HCT116 (cell line): ENCODE data around the gene DHRS11. TPM values are rescaled to one million over a fixed set of nuclear protein-coding genes. Genes with fewer than 3 reads are reported as not detected.

Experiments
- ATAC-seq: fragments of 200-7000 bp; cut with Tn5 transposase; 2 replicates; pipeline ENCODE4 v1.9.1; 2020; ENCODE audit warnings: mild to moderate bottlenecking, moderate library complexity
- BruUV-seq: library from RNA; stranded (reverse); fragments of 400-500 nt; replicated peaks from 2 replicates; lab custom pipeline; 2021; lab: Mats Ljungman, UMichigan
- CTCF ChIA-PET: fragments of 300-600 bp; sonication (Branson Sonifier 250); formaldehyde crosslinking; loops from one replicate; lab custom pipeline; 2021; ENCODE audit warnings: antibody characterized with exemption; lab: Charles Lee
- POLR2A ChIA-PET: fragments of 300-600, 350-600 bp; sonication (Branson Sonifier 250); formaldehyde crosslinking; loops from one replicate; lab custom pipeline; 2021; ENCODE audit warnings: antibody characterized with exemption; lab: Charles Lee
- RAD21 ChIA-PET, 2 experiments: fragments of 300-600 bp; sonication (Branson Sonifier 250); formaldehyde crosslinking; loops; one replicate each; lab custom pipeline; 2023; ENCODE audit warnings: low total read pairs in 2 of 2; ENCODE audit not compliant: uncharacterized antibody in 2 of 2, unreplicated experiment in 2 of 2, low non-redundant PET in 1 of 2; lab: Charles Lee
- DNase-seq: peaks from one replicate; pipeline ENCODE4 v3.0.0-alpha.2; 2010; ENCODE audit warnings: low read depth, low spot score
- H2AFZ ChIP-seq: fragments of 200-600 bp; shearing (Covaris generic), sonication (generic); 2 replicates; pipeline ENCODE4 v1.6.1; 2017; ENCODE audit warnings: low read depth, mixed run types, mixed read lengths, antibody characterized with exemption, low read length; ENCODE audit not compliant: poor library complexity, severe bottlenecking
- H3K27ac ChIP-seq: 2 replicates; pipeline ENCODE4 v1.5.1; 2012; ENCODE audit warnings: low read depth, low read length
- H3K27me3 ChIP-seq: fragments of 200-600 bp; sonication (generic); 2 replicates; pipeline ENCODE4 v1.6.1; 2016; ENCODE audit warnings: mixed run types, low read length, mixed read lengths; ENCODE audit not compliant: insufficient read depth
- H3K36me3 ChIP-seq, 2 experiments: fragments of 200-500 bp in 1 of 2; fragments of 200-600 bp in 1 of 2; sonication (Bioruptor generic) in 1 of 2; sonication (generic) in 1 of 2; 2 replicates each; pipeline versions ENCODE4 v1.5.1 to v1.6.1; 2014 to 2016; ENCODE audit warnings: low read length in 2 of 2, inconsistent platforms in 1 of 2, mixed read lengths in 1 of 2, mixed run types in 1 of 2; ENCODE audit not compliant: insufficient read depth in 2 of 2, control insufficient read depth in 1 of 2
- H3K4me1 ChIP-seq, 2 experiments: fragments of 200-600 bp in 1 of 2; sonication (generic) in 1 of 2; 2 replicates each; pipeline versions ENCODE4 v1.5.1 to v1.6.1; 2012 to 2017; ENCODE audit warnings: low read length in 2 of 2, inconsistent platforms in 1 of 2, mild to moderate bottlenecking in 1 of 2, mixed read lengths in 1 of 2, mixed run types in 1 of 2, moderate library complexity in 1 of 2; ENCODE audit not compliant: insufficient read depth in 2 of 2, control insufficient read depth in 1 of 2
- H3K4me2 ChIP-seq: fragments of 200-600 bp; sonication (generic); 2 replicates; pipeline ENCODE4 v1.6.1; 2017; ENCODE audit warnings: mixed run types, low read length, mixed read lengths
- H3K4me3 ChIP-seq, 2 experiments: fragments of 200-600 bp in 1 of 2; sonication (generic) in 1 of 2; replicated peaks in 1 of 2; 2 replicates each; pipeline ENCODE4 v1.5.1; 2011 to 2016; ENCODE audit warnings: low read length in 2 of 2, control low read depth in 1 of 2, low read depth in 1 of 2, mild to moderate bottlenecking in 1 of 2, mixed read lengths in 1 of 2, mixed run types in 1 of 2
- H3K79me2 ChIP-seq: fragments of 200-600 bp; sonication (generic); 2 replicates; pipeline ENCODE4 v1.6.1; 2017; ENCODE audit warnings: mild to moderate bottlenecking, mixed run types, low read length, moderate library complexity, mixed read lengths; ENCODE audit not compliant: insufficient read depth
- H3K9ac ChIP-seq: fragments of 200-600 bp; sonication (generic); 2 replicates; pipeline ENCODE4 v1.6.1; 2016; ENCODE audit warnings: low read length, mixed read lengths
- H3K9me2 ChIP-seq: fragments of 200-600 bp; sonication (generic), shearing (Covaris generic); 2 replicates; pipeline ENCODE4 v1.6.1; 2017; ENCODE audit warnings: mixed run types, mild to moderate bottlenecking, moderate library complexity; ENCODE audit not compliant: insufficient read depth
- H3K9me3 ChIP-seq, 2 experiments: fragments of 200-500 bp in 1 of 2; fragments of 200-600 bp in 1 of 2; sonication (Bioruptor generic) in 1 of 2; sonication (generic) in 1 of 2; 2 replicates each; pipeline ENCODE4 v1.6.1; 2014 to 2017; ENCODE audit warnings: low read length in 2 of 2, mixed read lengths in 2 of 2, inconsistent platforms in 1 of 2, low read depth in 1 of 2, mild to moderate bottlenecking in 1 of 2, mixed run types in 1 of 2, moderate library complexity in 1 of 2; ENCODE audit not compliant: control insufficient read depth in 1 of 2, insufficient read depth in 1 of 2
- H4K20me1 ChIP-seq: fragments of 200-600 bp; sonication (generic), shearing (Covaris generic); 2 replicates; pipeline ENCODE4 v1.6.1; 2017; ENCODE audit warnings: mixed run types, mild to moderate bottlenecking, moderate library complexity; ENCODE audit not compliant: insufficient read depth
- CBX3 ChIP-seq: IDR thresholded peaks from 2 replicates; pipeline ENCODE4 v1.6.1; 2012; ENCODE audit warnings: low read depth
- CEBPB ChIP-seq: IDR thresholded peaks from 2 replicates; pipeline ENCODE4 v1.6.1; 2012; ENCODE audit warnings: low read depth
- CTCF ChIP-seq, 3 experiments: fragments of 200-600 bp in 1 of 3; sonication (generic) in 1 of 3; IDR thresholded peaks in 2 of 3; conservative IDR thresholded peaks in 1 of 3; 2 replicates each; pipeline ENCODE4 v1.5.1; 2012 to 2017; ENCODE audit warnings: low read depth in 2 of 3, low read length in 2 of 3, antibody characterized with exemption in 1 of 3, borderline replicate concordance in 1 of 3, control low read depth in 1 of 3, mild to moderate bottlenecking in 1 of 3, mixed read lengths in 1 of 3, mixed run types in 1 of 3, moderate library complexity in 1 of 3; ENCODE audit not compliant: insufficient read depth in 1 of 3
- EGR1 ChIP-seq: IDR thresholded peaks from 2 replicates; pipeline ENCODE4 v1.6.1; 2012; ENCODE audit warnings: low read depth
- ELF1 ChIP-seq: IDR thresholded peaks from 2 replicates; pipeline ENCODE4 v1.6.1; 2012; ENCODE audit warnings: low read depth, borderline replicate concordance
- EZH2 ChIP-seq: fragments of 200-600 bp; sonication (generic); IDR thresholded peaks from 2 replicates; pipeline ENCODE4 v1.6.1; 2017; ENCODE audit warnings: antibody characterized with exemption, mixed run types
- MAX ChIP-seq: IDR thresholded peaks from 2 replicates; pipeline ENCODE4 v1.6.1; 2012
- POLR2A ChIP-seq: IDR thresholded peaks from 2 replicates; pipeline ENCODE4 v1.7.0; 2011; ENCODE audit warnings: borderline replicate concordance; ENCODE audit not compliant: insufficient read depth, insufficient read length; ENCODE audit errors: extremely low read depth
- POLR2AphosphoS5 ChIP-seq: IDR thresholded peaks from 2 replicates; pipeline ENCODE4 v1.6.1; 2011; ENCODE audit warnings: mild to moderate bottlenecking, low read depth, low read length, moderate library complexity
- RAD21 ChIP-seq: IDR thresholded peaks from 2 replicates; pipeline ENCODE4 v1.6.1; 2012; ENCODE audit warnings: low read depth, mild to moderate bottlenecking
- SRF ChIP-seq: IDR thresholded peaks from 2 replicates; pipeline ENCODE4 v1.6.1; 2012; ENCODE audit warnings: low read depth
- TCF7L2 ChIP-seq: IDR thresholded peaks from 2 replicates; pipeline ENCODE4 v1.7.0; 2011; ENCODE audit warnings: borderline replicate concordance, inconsistent platforms; ENCODE audit not compliant: insufficient read depth, insufficient read length; ENCODE audit errors: extremely low read depth
- YY1 ChIP-seq: IDR thresholded peaks from 2 replicates; pipeline ENCODE4 v1.6.1; 2011; ENCODE audit warnings: low read length, low read depth, moderate library complexity, mild to moderate bottlenecking; ENCODE audit not compliant: insufficient replicate concordance; ENCODE audit errors: extremely low read depth
- ZBTB33 ChIP-seq: IDR thresholded peaks from 2 replicates; pipeline ENCODE4 v1.6.1; 2011; ENCODE audit warnings: mild to moderate bottlenecking, low read length, moderate library complexity; ENCODE audit not compliant: insufficient replicate concordance; ENCODE audit errors: extremely low read depth
- intact Hi-C: fragments of 100-400 bp; cut with micrococcal nuclease; formaldehyde crosslinking; loops from 2 replicates; pipeline ENCODE4 v1.10.0; 2022
- total RNA-seq: library from RNA; stranded (reverse); gene quantifications from one replicate; pipeline ENCODE4 v1.2.1, GENCODE V29; 2021; ENCODE audit not compliant: unreplicated experiment

The DHRS11 gene
- total RNA-seq, 1 experiment from 2014 or later, result 21.5 TPM

GRCh38 chr17:36586138-36586537 is 5.5 kb upstream of the DHRS11 start:
- ChIA-PET POLR2A (no interaction called here), CTCF (no interaction called here), RAD21 (no interaction called here)
- Histone ChIP-seq H3K36me3 (peaks cover 18 to 38% of the 10 kb centered on the region in 2 experiments), H3K9me2 (no peaks in the 10 kb centered on the region), H3K4me2 (no peak overlapping the region), H3K27ac (no peak overlapping the region), H3K79me2 (0 out of 2 replicates have a peak, but pooled peaks cover 8% of the 10 kb centered on the region), H3K4me3 (no peak overlapping the region), H3K4me1 (peaks cover 0 to 3% of the 10 kb centered on the region in 2 experiments; a peak in 2 of 4 replicates), H3K9ac (no peak overlapping the region), H2AFZ (no peak overlapping the region), H3K27me3 (no peaks in the 10 kb centered on the region), H4K20me1 (no peaks in the 10 kb centered on the region; the same call in 1 of the 2 replicates), H3K9me3 (no peaks in the 10 kb centered on the region)
- DNase-seq (no peak), ATAC-seq (no peak)
- TF ChIP-seq CTCF (IDR thresholded peaks at IDR 0.05 in 2 of 3, conservative IDR thresholded peaks at IDR 0.05 in 1 of 3; ENCODE audit: borderline replicate concordance in 1 of 3, insufficient read depth in 1 of 3, low read depth in 2 of 3, low read length in 2 of 3), result no peak
- no peak for TF ChIP-seq CBX3
- TF ChIP-seq YY1, result no peak
- TF ChIP-seq MAX, result no peak
- no peak for TF ChIP-seq CEBPB
- TF ChIP-seq EZH2, result no peak
- no peak for TF ChIP-seq TCF7L2
- TF ChIP-seq POLR2AphosphoS5, result no peak
- TF ChIP-seq POLR2A, result no peak
- TF ChIP-seq SRF, result no peak
- no peak for TF ChIP-seq ELF1
- TF ChIP-seq RAD21, result no peak
- no peak for TF ChIP-seq ZBTB33
- TF ChIP-seq EGR1, result no peak
- intact Hi-C loops, result no loop called here
- BruUV-seq, result no TSS peak
